ENCODE results near the gene INPP5E. TPM values are rescaled to one million over a fixed set of nuclear protein-coding genes. Genes with fewer than 3 reads are reported as not detected.

INPP5E gene
- total RNA-seq, 1 donor from 2014 or later, result 24.0 TPM

- Mint-ChIP-seq H3K27ac (peak within 1 kb of the TSS; percentile 95), H3K4me1 (ENCODE audit: unreplicated experiment) (peaks cover 19% of the 10 kb centered on the region), H3K4me3 (peak within 1 kb of the TSS; percentile 96), H3K9me3 (no peaks in the 10 kb centered on the region), H3K36me3 (no peaks in the 10 kb centered on the region), H3K27me3 (no peaks in the 10 kb centered on the region)
- TF ChIP-seq CTCF (conservative IDR thresholded peaks at IDR 0.05), result no peak
- DNase-seq (ENCODE audit: extremely low spot score, unreplicated experiment), result peak; percentile 100
Measured at GRCh38 chr9:136482793-136483588, 43.3 kb upstream of the INPP5E start, which contains the start of gene SEC16A. Gene SEC16A, minus strand, starts transcription at chr9:136483040. Its CDS starts 5,425 bp downstream, at chr9:136477615.

GRCh38 chr9:136482046-136482792 is 42.6 kb upstream of the INPP5E start:
- H3K27me3 Mint-ChIP-seq, result no peaks in the 10 kb centered on the region
- peak overlapping the region; percentile 93 for H3K4me3 Mint-ChIP-seq
- TF ChIP-seq CTCF (conservative IDR thresholded peaks at IDR 0.05), result no peak
- no peaks in the 10 kb centered on the region for H3K36me3 Mint-ChIP-seq
- peak overlapping the region; percentile 95 for H3K27ac Mint-ChIP-seq
- H3K9me3 Mint-ChIP-seq, result no peaks in the 10 kb centered on the region
- peaks cover 19% of the 10 kb centered on the region for H3K4me1 Mint-ChIP-seq (ENCODE audit: unreplicated experiment)
- no peak for DNase-seq (ENCODE audit: extremely low spot score, unreplicated experiment)

GRCh38 chr9:136481558-136481957 is 41.9 kb upstream of the INPP5E start:
- no peak for TF ChIP-seq CTCF (conservative IDR thresholded peaks at IDR 0.05)
- DNase-seq (ENCODE audit: extremely low spot score, unreplicated experiment), result no peak
- H3K36me3 Mint-ChIP-seq, result no peaks in the 10 kb centered on the region
- H3K4me3 Mint-ChIP-seq, result peak overlapping the region; percentile 93
- peak overlapping the region; percentile 95 for H3K27ac Mint-ChIP-seq
- H3K4me1 Mint-ChIP-seq (ENCODE audit: unreplicated experiment), result peaks cover 19% of the 10 kb centered on the region
- H3K9me3 Mint-ChIP-seq, result no peaks in the 10 kb centered on the region
- H3K27me3 Mint-ChIP-seq, result no peaks in the 10 kb centered on the region

GRCh38 chr9:136476369-136477150 is 36.9 kb upstream of the INPP5E start:
- peaks cover 13% of the 10 kb centered on the region for H3K4me1 Mint-ChIP-seq (ENCODE audit: unreplicated experiment)
- no peaks in the 10 kb centered on the region for H3K36me3 Mint-ChIP-seq
- no peak for DNase-seq (ENCODE audit: extremely low spot score, unreplicated experiment)
- H3K4me3 Mint-ChIP-seq, result no peak overlapping the region
- H3K27ac Mint-ChIP-seq, result no peak overlapping the region
- H3K27me3 Mint-ChIP-seq, result no peaks in the 10 kb centered on the region
- no peak for TF ChIP-seq CTCF (conservative IDR thresholded peaks at IDR 0.05)
- H3K9me3 Mint-ChIP-seq, result no peaks in the 10 kb centered on the region

Measured in type B pancreatic cell (in vitro differentiated cells).